IPS-15b (cell line): ENCODE measurements around the gene PBX3.

Experiments
- H3K27me3 ChIP-seq: one replicate; pipeline ENCODE4 v1.6.1; 2013; ENCODE audit warnings: low read length; ENCODE audit not compliant: control insufficient read depth, insufficient read depth
- H3K36me3 ChIP-seq: one replicate; pipeline ENCODE4 v1.6.1; 2013; ENCODE audit warnings: low read length; ENCODE audit not compliant: control insufficient read depth, insufficient read depth
- H3K4me1 ChIP-seq: one replicate; pipeline ENCODE4 v1.6.1; 2013; ENCODE audit warnings: mild to moderate bottlenecking, low read length; ENCODE audit not compliant: control insufficient read depth, insufficient read depth
- H3K4me3 ChIP-seq: one replicate; pipeline ENCODE4 v1.5.1; 2013; ENCODE audit warnings: low read depth, low read length
- H3K9ac ChIP-seq: one replicate; pipeline ENCODE4 v1.6.1; 2013; ENCODE audit warnings: low read depth, mild to moderate bottlenecking, low read length
- H3K9me3 ChIP-seq: one replicate; pipeline ENCODE4 v1.6.1; 2013; ENCODE audit warnings: mild to moderate bottlenecking, low read length; ENCODE audit not compliant: control insufficient read depth, insufficient read depth

Gene PBX3

DNA sequence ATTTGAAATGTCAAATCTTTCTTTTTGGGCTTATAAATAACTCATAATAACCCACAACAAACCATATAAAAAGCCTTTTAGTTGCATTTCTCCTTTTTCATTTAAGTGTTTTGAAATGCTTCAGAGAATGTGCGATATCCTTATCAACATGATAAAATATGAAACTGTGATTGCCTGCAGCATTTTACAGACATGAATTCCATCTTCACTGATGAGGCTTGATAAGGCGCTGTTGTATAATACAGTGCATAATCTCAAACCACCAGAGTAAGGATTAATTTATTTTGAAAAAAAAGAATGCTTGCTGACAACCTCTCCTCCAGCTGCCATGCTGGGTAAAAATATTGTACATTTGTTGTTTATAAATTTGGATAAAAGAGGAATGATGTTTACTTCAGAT is 216.8 kb downstream of the PBX3 start:
- H3K9ac ChIP-seq: no peak overlapping the region
- peaks cover 6% of the 10 kb centered on the region for H3K36me3 ChIP-seq
- no peaks in the 10 kb centered on the region for H3K9me3 ChIP-seq
- no peaks in the 10 kb centered on the region for H3K27me3 ChIP-seq
- H3K4me3 ChIP-seq: no peak overlapping the region
- no peaks in the 10 kb centered on the region for H3K4me1 ChIP-seq

DNA sequence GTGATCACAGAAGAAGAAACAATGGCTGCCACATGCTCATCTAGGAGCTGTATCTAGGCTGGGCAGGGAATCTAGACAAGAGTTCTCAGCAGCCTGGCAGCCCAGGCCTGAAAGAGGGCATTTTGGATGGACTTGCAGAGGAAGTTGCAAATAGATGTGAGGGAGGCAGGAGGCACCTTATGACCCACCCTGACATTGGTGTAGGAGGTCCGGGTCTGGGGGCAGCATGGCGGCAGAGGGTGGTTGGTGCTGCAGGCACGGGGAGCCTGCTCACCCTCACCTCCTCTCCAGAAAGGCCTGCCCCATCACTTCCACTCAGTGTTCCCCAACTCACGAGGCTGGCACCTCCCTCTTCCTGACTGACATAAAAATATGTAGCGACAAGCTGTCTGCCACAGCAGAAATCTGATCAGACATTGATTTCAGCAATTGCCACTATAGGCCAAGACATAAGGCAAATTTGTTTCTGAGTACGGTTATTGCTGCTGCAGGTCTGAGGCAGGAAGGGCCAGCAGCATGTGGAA is 217.6 kb downstream of the PBX3 start:
- H3K4me3 ChIP-seq: no peak overlapping the region

GRCh38 chr9:125965477-125965876 is 218.3 kb downstream of the PBX3 start:
- no peaks in the 10 kb centered on the region for H3K4me1 ChIP-seq
- no peak overlapping the region for H3K4me3 ChIP-seq
- peaks cover 6% of the 10 kb centered on the region for H3K36me3 ChIP-seq
- no peaks in the 10 kb centered on the region for H3K27me3 ChIP-seq
- H3K9me3 ChIP-seq: no peaks in the 10 kb centered on the region
- H3K9ac ChIP-seq: no peak overlapping the region

More for the DNA sequence above, 217.6 kb downstream of the PBX3 start:
- H3K36me3 ChIP-seq: peaks cover 6% of the 10 kb centered on the region
- H3K9me3 ChIP-seq: no peaks in the 10 kb centered on the region
- no peak overlapping the region for H3K9ac ChIP-seq
- no peaks in the 10 kb centered on the region for H3K4me1 ChIP-seq
- no peaks in the 10 kb centered on the region for H3K27me3 ChIP-seq

GRCh38 chr9:125966466-125966865 is 219.3 kb downstream of the PBX3 start:
- no peak overlapping the region for H3K4me3 ChIP-seq
- no peaks in the 10 kb centered on the region for H3K4me1 ChIP-seq
- no peaks in the 10 kb centered on the region for H3K9me3 ChIP-seq
- peaks cover 6% of the 10 kb centered on the region for H3K36me3 ChIP-seq
- H3K9ac ChIP-seq: no peak overlapping the region
- H3K27me3 ChIP-seq: no peaks in the 10 kb centered on the region

GRCh38 chr9:125966959-125967711 is 220.0 kb downstream of the PBX3 start:
- Histone ChIP-seq H3K27me3 (no peaks in the 10 kb centered on the region), H3K9ac (no peak overlapping the region), H3K4me3 (no peak overlapping the region), H3K36me3 (peaks cover 6% of the 10 kb centered on the region), H3K9me3 (no peaks in the 10 kb centered on the region), H3K4me1 (no peaks in the 10 kb centered on the region)

- peaks cover 2% of the 10 kb centered on the region for H3K36me3 ChIP-seq
- H3K9ac ChIP-seq: no peak overlapping the region
- H3K4me1 ChIP-seq: no peaks in the 10 kb centered on the region
- no peaks in the 10 kb centered on the region for H3K9me3 ChIP-seq
- no peak overlapping the region for H3K4me3 ChIP-seq
- H3K27me3 ChIP-seq: no peaks in the 10 kb centered on the region
Observed at GRCh38 chr9:125968714-125969374, 221.7 kb downstream of the PBX3 start.

GRCh38 chr9:125969462-125969861 is 222.3 kb downstream of the PBX3 start:
- Histone ChIP-seq H3K27me3 (no peaks in the 10 kb centered on the region), H3K36me3 (peaks cover 2% of the 10 kb centered on the region), H3K9me3 (no peaks in the 10 kb centered on the region), H3K4me1 (no peaks in the 10 kb centered on the region), H3K9ac (no peak overlapping the region), H3K4me3 (no peak overlapping the region)

- Histone ChIP-seq H3K4me3 (no peak overlapping the region), H3K9ac (no peak overlapping the region), H3K36me3 (peaks cover 2% of the 10 kb centered on the region), H3K4me1 (no peaks in the 10 kb centered on the region), H3K9me3 (no peaks in the 10 kb centered on the region), H3K27me3 (no peaks in the 10 kb centered on the region)
Observed at GRCh38 chr9:125969868-125970267, 222.7 kb downstream of the PBX3 start.

GRCh38 chr9:125970340-125970739 is 223.2 kb downstream of the PBX3 start:
- H3K36me3 ChIP-seq: peaks cover 2% of the 10 kb centered on the region
- no peak overlapping the region for H3K4me3 ChIP-seq
- no peaks in the 10 kb centered on the region for H3K27me3 ChIP-seq
- no peak overlapping the region for H3K9ac ChIP-seq
- no peaks in the 10 kb centered on the region for H3K9me3 ChIP-seq
- H3K4me1 ChIP-seq: no peaks in the 10 kb centered on the region

DNA sequence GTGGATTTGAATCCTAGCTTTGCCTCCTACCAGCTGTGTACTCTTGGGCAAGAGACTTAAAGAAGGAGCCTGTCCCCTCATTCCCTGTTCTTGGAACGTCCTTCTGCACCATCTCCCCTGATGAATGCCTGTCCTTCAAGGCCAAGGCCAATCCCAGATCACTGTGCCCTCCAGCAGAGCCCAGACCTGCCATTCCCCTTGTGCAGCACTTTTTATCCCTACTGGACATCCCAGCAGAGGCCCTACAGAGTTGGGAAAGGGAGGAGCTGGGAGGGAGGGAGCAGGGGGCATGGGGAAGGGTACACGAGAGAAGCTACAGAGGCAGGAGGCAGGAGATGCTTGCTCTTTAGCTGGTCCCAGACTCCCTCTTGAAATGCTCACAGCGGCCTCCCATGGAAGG is 223.9 kb downstream of the PBX3 start:
- Histone ChIP-seq H3K9ac (no peak overlapping the region), H3K36me3 (peaks cover 2% of the 10 kb centered on the region), H3K4me3 (no peak overlapping the region), H3K27me3 (no peaks in the 10 kb centered on the region), H3K4me1 (no peaks in the 10 kb centered on the region), H3K9me3 (no peaks in the 10 kb centered on the region)

DNA sequence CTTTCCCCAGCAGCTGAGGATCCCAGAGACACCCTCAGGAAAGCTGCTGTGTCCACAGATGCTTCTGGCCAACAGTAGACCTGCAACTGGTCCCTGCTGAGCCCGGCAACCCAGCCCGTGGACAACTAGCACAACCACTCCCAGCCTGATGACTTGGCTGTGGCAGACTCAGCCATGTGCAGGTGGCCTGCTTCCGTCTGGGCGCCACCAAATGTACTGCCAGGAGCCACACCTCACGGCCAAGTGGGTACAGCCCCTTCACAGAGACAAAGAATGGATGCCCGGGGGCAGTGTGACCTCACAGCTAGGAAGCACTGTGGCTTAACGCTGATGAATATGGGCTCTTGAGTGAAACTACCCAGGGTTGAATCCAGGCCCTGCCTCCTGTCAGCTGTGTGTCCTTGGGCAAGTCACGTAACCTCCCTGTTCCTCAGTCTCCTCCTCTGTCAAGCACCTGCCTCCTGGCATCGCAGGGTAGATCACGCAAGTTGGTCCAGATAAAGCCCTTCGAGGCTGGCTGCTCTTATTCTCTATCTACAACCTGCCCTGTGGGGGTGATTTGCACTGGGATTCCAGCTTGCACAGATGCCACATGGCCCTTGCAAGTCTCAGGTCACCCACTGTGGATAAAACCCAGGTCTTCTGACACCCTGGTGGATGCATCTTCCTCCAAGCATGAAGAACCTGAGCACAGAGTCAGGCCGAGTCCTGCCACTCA is 225.0 kb downstream of the PBX3 start:
- no peaks in the 10 kb centered on the region for H3K36me3 ChIP-seq
- H3K27me3 ChIP-seq: no peaks in the 10 kb centered on the region
- H3K4me3 ChIP-seq: no peak overlapping the region
- no peak overlapping the region for H3K9ac ChIP-seq
- H3K9me3 ChIP-seq: no peaks in the 10 kb centered on the region
- no peaks in the 10 kb centered on the region for H3K4me1 ChIP-seq
